Uterus (tissue), 4 donors: Measurements from ENCODE around the gene RGS9BP. TPM values are rescaled to one million over a fixed set of nuclear protein-coding genes. Genes with fewer than 3 reads are reported as not detected.

Source experiments
- DNase-seq, 2 donors: peaks; one replicate each; pipeline ENCODE4 v3.0.0-alpha.2; 2019 to 2020
- H3K27ac ChIP-seq, 2 donors: fragments of 200-600 bp; sonication (generic); 1 replicate in 1 of 2; 2 replicates in 1 of 2; pipeline ENCODE4 v1.5.1; 2016 to 2018
- H3K27me3 ChIP-seq, 2 donors: fragments of 200-600 bp; sonication (generic); one replicate each; pipeline ENCODE4 v1.5.1; 2018 to 2019; ENCODE audit warnings: control low read depth in 1 of 2
- H3K36me3 ChIP-seq, 2 donors: fragments of 200-600 bp; sonication (generic); one replicate each; pipeline ENCODE4 v1.5.1; 2019; ENCODE audit warnings: control low read depth in 1 of 2
- H3K4me1 ChIP-seq, 2 donors: fragments of 200-600 bp; sonication (generic); one replicate each; pipeline ENCODE4 v1.5.1; 2018 to 2019; ENCODE audit warnings: control low read depth in 1 of 2
- H3K4me3 ChIP-seq, 2 donors: fragments of 200-600 bp; sonication (generic); 1 replicate in 1 of 2; 2 replicates in 1 of 2; pipeline ENCODE4 v1.5.1; 2018 to 2019; ENCODE audit warnings: mild to moderate bottlenecking in 1 of 2
- H3K9me3 ChIP-seq, 2 donors: fragments of 200-600 bp; sonication (generic); one replicate each; pipeline ENCODE4 v1.5.1; 2019; ENCODE audit warnings: control low read depth in 1 of 2
- CTCF ChIP-seq, 4 experiments: fragments of 200-600 bp in 2 of 4; fragments of 450-650 bp in 2 of 4; sonication (generic) in 2 of 4; IDR thresholded peaks; one replicate each; pipeline ENCODE4 v1.5.1; 2016 to 2019; ENCODE audit warnings: antibody characterized with exemption in 4 of 4, mild to moderate bottlenecking in 2 of 4, moderate library complexity in 1 of 4
- POLR2A ChIP-seq, 2 donors: fragments of 450-650 bp; IDR thresholded peaks; one replicate each; pipeline ENCODE4 v1.6.1; 2016; ENCODE audit warnings: antibody characterized with exemption in 2 of 2, mild to moderate bottlenecking in 1 of 2, moderate library complexity in 1 of 2
- intact Hi-C: fragments of 100-400 bp; cut with DNase I; formaldehyde crosslinking; loops from one replicate; pipeline ENCODE4 v1.15.1; 2023; ENCODE audit warnings: low total_unique reads
- total RNA-seq, 4 donors: library from RNA; depleted of rRNA in 3 of 4; stranded (reverse); fragments of >200 nt in 3 of 4; gene quantifications; one replicate each; pipeline versions ENCODE4 v1.1.0 to v1.2.4, GENCODE V29; 2014 to 2023
- donor health status: DM: yes; HTN: yes; CAD: no.

Gene RGS9BP
- total RNA-seq, 4 donors from 2014 or later = 0.29 to 0.62 TPM; not detected in 2

- no peak overlapping the region for H3K4me3 ChIP-seq
- no peak for DNase-seq
- no peaks in the 10 kb centered on the region for H3K9me3 ChIP-seq
- intact Hi-C loops = no loop called here
- TF ChIP-seq CTCF (IDR thresholded peaks at IDR 0.05) = no peak
- TF ChIP-seq POLR2A (IDR thresholded peaks at IDR 0.05) = no peak
- no peaks in the 10 kb centered on the region for H3K27me3 ChIP-seq
- no peak overlapping the region for H3K27ac ChIP-seq
- no peaks in the 10 kb centered on the region for H3K36me3 ChIP-seq
- H3K4me1 ChIP-seq = peaks cover 0 to 3% of the 10 kb centered on the region in 2 donors
Measured at GRCh38 chr19:32669310-32669709, 6.3 kb upstream of the RGS9BP start.

- Histone ChIP-seq H3K27ac (no peak overlapping the region), H3K9me3 (no peaks in the 10 kb centered on the region), H3K4me3 (no peak overlapping the region), H3K36me3 (no peaks in the 10 kb centered on the region), H3K27me3 (peaks cover 0 to 12% of the 10 kb centered on the region in 2 donors), H3K4me1 (peaks cover 0 to 3% of the 10 kb centered on the region in 2 donors)
- intact Hi-C loops = no loop called here
- TF ChIP-seq POLR2A (IDR thresholded peaks at IDR 0.05) (no peak), CTCF (IDR thresholded peaks at IDR 0.05) (no peak)
- no peak for DNase-seq
Measured at GRCh38 chr19:32671883-32672593, 3.6 kb upstream of the RGS9BP start.

GRCh38 chr19:32672841-32673240 lies 2.8 kb upstream of the RGS9BP start:
- Histone ChIP-seq H3K4me1 (peaks cover 0 to 3% of the 10 kb centered on the region in 2 donors), H3K36me3 (no peaks in the 10 kb centered on the region), H3K9me3 (no peaks in the 10 kb centered on the region), H3K27ac (no peak overlapping the region), H3K4me3 (no peak overlapping the region), H3K27me3 (peaks cover 0 to 13% of the 10 kb centered on the region in 2 donors)
- TF ChIP-seq CTCF (IDR thresholded peaks at IDR 0.05) (no peak), POLR2A (IDR thresholded peaks at IDR 0.05) (no peak)
- DNase-seq = no peak
- intact Hi-C loops = no loop called here

GRCh38 chr19:32673573-32673972 lies 2.1 kb upstream of the RGS9BP start:
- Histone ChIP-seq H3K4me3 (no peak overlapping the region), H3K9me3 (no peaks in the 10 kb centered on the region), H3K4me1 (peaks cover 0 to 3% of the 10 kb centered on the region in 2 donors), H3K27ac (no peak overlapping the region), H3K36me3 (no peaks in the 10 kb centered on the region), H3K27me3 (peaks cover 0 to 13% of the 10 kb centered on the region in 2 donors)
- no peak for DNase-seq
- intact Hi-C loops = no loop called here
- TF ChIP-seq CTCF (IDR thresholded peaks at IDR 0.05) = no peak
- TF ChIP-seq POLR2A (IDR thresholded peaks at IDR 0.05) = no peak

- TF ChIP-seq POLR2A (IDR thresholded peaks at IDR 0.05) (no peak), CTCF (IDR thresholded peaks at IDR 0.05) (peak in 1 of 4 experiments; percentile 10)
- DNase-seq = no peak
- H3K36me3 ChIP-seq = no peaks in the 10 kb centered on the region
- H3K4me1 ChIP-seq = peaks cover 0 to 3% of the 10 kb centered on the region in 2 donors
- peak overlapping the region; percentile 74 to 77 for H3K27ac ChIP-seq
- no peaks in the 10 kb centered on the region for H3K9me3 ChIP-seq
- intact Hi-C loops = no loop called here
- peaks cover 0 to 13% of the 10 kb centered on the region in 2 donors for H3K27me3 ChIP-seq
- peak overlapping the region; percentile 69 to 87 for H3K4me3 ChIP-seq
Measured at GRCh38 chr19:32674153-32674930, 1.3 kb upstream of the RGS9BP start.
